Gastrocnemius medialis (tissue), 4 donors: ENCODE data around the gene AHDC1.

Source experiments
- POLR2A ChIP-seq, 2 donors: fragments of 450-650 bp; IDR thresholded peaks; one replicate each; pipeline ENCODE4 v1.6.1; 2017; ENCODE audit warnings: antibody characterized with exemption in 2 of 2, mild to moderate bottlenecking in 2 of 2, moderate library complexity in 2 of 2
- TF ChIP-seq, protein P1 (sequence below), 5 experiments: fragments of 450-650 bp in 3 of 5; fragments of 200-600 bp in 2 of 5; sonication (generic) in 2 of 5; IDR thresholded peaks in 4 of 5; conservative IDR thresholded peaks in 1 of 5; 1 replicate in 4 of 5; 2 replicates in 1 of 5; pipeline ENCODE4 v1.5.1; 2016 to 2019; ENCODE audit warnings: antibody characterized with exemption in 5 of 5, mild to moderate bottlenecking in 3 of 5, moderate library complexity in 3 of 5

DNA sequence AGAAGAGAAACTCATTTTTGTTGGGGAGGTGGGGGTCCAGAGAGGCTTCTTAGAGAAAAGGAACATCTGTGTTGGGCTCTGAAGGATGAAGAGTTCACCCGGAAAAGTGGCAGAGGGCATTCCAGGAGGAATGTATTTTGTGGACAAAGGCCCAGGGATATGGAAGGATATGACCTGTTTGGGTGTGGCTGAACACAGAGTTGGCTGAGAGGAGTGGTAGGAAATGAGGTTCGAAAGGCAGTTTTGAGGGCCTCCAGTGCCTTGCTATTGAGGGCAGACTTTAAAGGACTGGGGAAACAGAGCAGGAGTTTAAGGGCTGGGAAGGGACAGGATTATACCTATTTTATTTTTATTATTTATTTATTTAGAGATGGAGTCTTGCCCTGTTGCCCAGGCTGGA, 86.6 kb downstream of the AHDC1 start:
- no peak for TF ChIP-seq POLR2A (IDR thresholded peaks at IDR 0.05)
- TF ChIP-seq, protein P1, sequence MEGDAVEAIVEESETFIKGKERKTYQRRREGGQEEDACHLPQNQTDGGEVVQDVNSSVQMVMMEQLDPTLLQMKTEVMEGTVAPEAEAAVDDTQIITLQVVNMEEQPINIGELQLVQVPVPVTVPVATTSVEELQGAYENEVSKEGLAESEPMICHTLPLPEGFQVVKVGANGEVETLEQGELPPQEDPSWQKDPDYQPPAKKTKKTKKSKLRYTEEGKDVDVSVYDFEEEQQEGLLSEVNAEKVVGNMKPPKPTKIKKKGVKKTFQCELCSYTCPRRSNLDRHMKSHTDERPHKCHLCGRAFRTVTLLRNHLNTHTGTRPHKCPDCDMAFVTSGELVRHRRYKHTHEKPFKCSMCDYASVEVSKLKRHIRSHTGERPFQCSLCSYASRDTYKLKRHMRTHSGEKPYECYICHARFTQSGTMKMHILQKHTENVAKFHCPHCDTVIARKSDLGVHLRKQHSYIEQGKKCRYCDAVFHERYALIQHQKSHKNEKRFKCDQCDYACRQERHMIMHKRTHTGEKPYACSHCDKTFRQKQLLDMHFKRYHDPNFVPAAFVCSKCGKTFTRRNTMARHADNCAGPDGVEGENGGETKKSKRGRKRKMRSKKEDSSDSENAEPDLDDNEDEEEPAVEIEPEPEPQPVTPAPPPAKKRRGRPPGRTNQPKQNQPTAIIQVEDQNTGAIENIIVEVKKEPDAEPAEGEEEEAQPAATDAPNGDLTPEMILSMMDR (IDR thresholded peaks at IDR 0.05 in 4 of 5, conservative IDR thresholded peaks at IDR 0.05 in 1 of 5) = no peak
